ENCODE data around the gene NFATC1.

NFATC1 gene

GRCh38 chr18:79389689-79390088, 6.0 kb upstream of the NFATC1 start:
- DNase-seq (ENCODE audit: low spot score): no peak

GRCh38 chr18:79392226-79392625, 3.5 kb upstream of the NFATC1 start:
- DNase-seq (ENCODE audit: low spot score): no peak

GRCh38 chr18:79393181-79393634, 2.5 kb upstream of the NFATC1 start:
- no peak for DNase-seq (ENCODE audit: low spot score)

- no peak for DNase-seq (ENCODE audit: low spot score)
These were observed 1.8 kb upstream of the NFATC1 start for GRCh38 chr18:79393635-79394533.

GRCh38 chr18:79394534-79395307, 1.0 kb upstream of the NFATC1 start:
- DNase-seq (ENCODE audit: low spot score): no peak

- DNase-seq (ENCODE audit: low spot score): no peak
These were observed 456 bp upstream of the NFATC1 start for GRCh38 chr18:79395308-79395640.

GRCh38 chr18:79396431-79397246, 909 bp downstream of the NFATC1 start:
- no peak for DNase-seq (ENCODE audit: low spot score)

GRCh38 chr18:79397247-79397829, 1.6 kb downstream of the NFATC1 start:
- DNase-seq (ENCODE audit: low spot score): no peak

- no peak for DNase-seq (ENCODE audit: low spot score)
These were observed 2.4 kb downstream of the NFATC1 start for GRCh38 chr18:79397830-79398761.

GRCh38 chr18:79399275-79400081, 3.7 kb downstream of the NFATC1 start:
- no peak for DNase-seq (ENCODE audit: low spot score)

- DNase-seq (ENCODE audit: low spot score): no peak
These were observed 4.4 kb downstream of the NFATC1 start for GRCh38 chr18:79400091-79400590.

- no peak for DNase-seq (ENCODE audit: low spot score)
These were observed 5.1 kb downstream of the NFATC1 start for GRCh38 chr18:79400591-79401381.

GRCh38 chr18:79401494-79402208, 5.9 kb downstream of the NFATC1 start:
- DNase-seq (ENCODE audit: low spot score): no peak

- no peak for DNase-seq (ENCODE audit: low spot score)
These were observed 6.5 kb downstream of the NFATC1 start for GRCh38 chr18:79402209-79402576.

GRCh38 chr18:79402977-79403722, 7.4 kb downstream of the NFATC1 start:
- no peak for DNase-seq (ENCODE audit: low spot score)

GRCh38 chr18:79403723-79404566, 8.2 kb downstream of the NFATC1 start:
- no peak for DNase-seq (ENCODE audit: low spot score)
